ENCODE measurements around the gene ESYT3. TPM values are rescaled to one million over a fixed set of nuclear protein-coding genes. Genes with fewer than 3 reads are reported as not detected.
"Not testable (repeated sequence)": the region's sequence is repeated elsewhere in the genome, so short reads cannot be mapped to it uniquely, and the experiment has no call there.

ESYT3 gene
- total RNA-seq, 6 experiments from 2014 or later, result 0.05 to 0.92 (median 0.29) TPM; not detected in 1

DNA sequence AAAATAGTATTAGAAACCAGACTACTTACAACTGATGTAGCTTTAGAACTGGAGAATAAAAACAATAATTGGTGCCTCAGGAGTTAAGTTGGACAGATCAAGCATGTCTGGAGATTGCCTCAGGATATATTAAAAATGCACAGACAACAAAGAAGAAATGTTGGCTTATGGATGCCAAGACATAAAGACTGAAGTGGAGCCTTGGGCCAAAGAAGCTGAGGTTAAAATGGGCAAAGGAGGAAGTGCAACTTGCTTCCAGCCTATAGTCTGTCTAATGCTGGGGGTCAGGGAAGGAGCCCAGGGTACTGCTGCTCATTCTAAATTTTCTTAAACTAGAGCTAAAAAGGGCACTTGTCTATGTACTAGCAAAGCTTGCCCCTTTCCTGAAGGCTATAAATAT is 77.5 kb downstream of the ESYT3 start:
- no peaks in the 10 kb centered on the region for H3K4me1 ChIP-seq
- H3K9me3 ChIP-seq, result no peaks in the 10 kb centered on the region
- peaks cover 0 to 14% (median 0%) of the 10 kb centered on the region in 4 donors for H3K36me3 ChIP-seq
- no peak overlapping the region for H3K27ac ChIP-seq
- ATAC-seq, result no peak
- TF ChIP-seq, protein P1, sequence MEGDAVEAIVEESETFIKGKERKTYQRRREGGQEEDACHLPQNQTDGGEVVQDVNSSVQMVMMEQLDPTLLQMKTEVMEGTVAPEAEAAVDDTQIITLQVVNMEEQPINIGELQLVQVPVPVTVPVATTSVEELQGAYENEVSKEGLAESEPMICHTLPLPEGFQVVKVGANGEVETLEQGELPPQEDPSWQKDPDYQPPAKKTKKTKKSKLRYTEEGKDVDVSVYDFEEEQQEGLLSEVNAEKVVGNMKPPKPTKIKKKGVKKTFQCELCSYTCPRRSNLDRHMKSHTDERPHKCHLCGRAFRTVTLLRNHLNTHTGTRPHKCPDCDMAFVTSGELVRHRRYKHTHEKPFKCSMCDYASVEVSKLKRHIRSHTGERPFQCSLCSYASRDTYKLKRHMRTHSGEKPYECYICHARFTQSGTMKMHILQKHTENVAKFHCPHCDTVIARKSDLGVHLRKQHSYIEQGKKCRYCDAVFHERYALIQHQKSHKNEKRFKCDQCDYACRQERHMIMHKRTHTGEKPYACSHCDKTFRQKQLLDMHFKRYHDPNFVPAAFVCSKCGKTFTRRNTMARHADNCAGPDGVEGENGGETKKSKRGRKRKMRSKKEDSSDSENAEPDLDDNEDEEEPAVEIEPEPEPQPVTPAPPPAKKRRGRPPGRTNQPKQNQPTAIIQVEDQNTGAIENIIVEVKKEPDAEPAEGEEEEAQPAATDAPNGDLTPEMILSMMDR (IDR thresholded peaks at IDR 0.05), result no peak
- no peak for TF ChIP-seq POLR2A (IDR thresholded peaks at IDR 0.05)
- DNase-seq, result no peak
- intact Hi-C loops (cut with DNase I), result no loop called here
- H3K4me3 ChIP-seq, result no peak overlapping the region
- H3K27me3 ChIP-seq, result no peaks in the 10 kb centered on the region

DNA sequence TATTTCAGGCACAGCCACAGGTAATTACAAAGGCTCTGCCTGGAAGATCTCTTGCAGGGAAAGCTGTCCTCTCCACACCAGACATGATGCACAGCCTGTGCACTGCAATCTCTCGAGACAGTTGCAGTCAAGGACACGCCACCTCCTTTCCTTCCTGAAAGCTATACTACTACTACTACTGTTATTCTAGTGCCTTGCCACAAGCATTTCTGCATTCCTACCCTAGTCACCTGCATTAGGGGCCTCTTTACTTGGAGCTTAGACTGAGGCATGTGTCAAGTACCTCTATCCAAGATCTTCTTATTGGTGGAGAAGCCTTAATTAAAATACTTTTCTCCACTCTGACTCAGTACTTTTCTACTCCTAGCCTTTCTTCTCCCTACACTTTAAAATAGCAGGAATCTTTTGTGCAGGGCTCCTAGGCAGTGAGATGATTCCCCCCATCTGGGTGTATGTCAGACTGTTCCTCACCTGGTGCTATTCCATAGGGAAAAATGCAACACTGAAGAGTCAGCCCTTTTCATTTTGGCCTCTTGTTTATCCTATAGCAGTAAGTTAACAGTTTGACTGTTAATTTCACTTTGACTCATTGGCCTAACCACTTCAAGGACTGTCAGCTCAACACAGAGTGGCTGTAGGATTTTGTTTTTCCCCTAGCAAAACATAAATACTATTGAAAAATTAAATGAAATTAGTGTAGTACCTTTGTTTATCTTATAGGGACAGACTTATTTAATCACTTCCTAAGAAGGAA is 78.9 kb downstream of the ESYT3 start:
- Histone ChIP-seq H3K36me3 (peaks cover 0 to 3% (median 0%) of the 10 kb centered on the region in 4 donors), H3K27me3 (no peaks in the 10 kb centered on the region), H3K4me1 (no peaks in the 10 kb centered on the region), H3K9me3 (no peaks in the 10 kb centered on the region), H3K4me3 (no peak overlapping the region), H3K27ac (no peak overlapping the region)
- TF ChIP-seq POLR2A (IDR thresholded peaks at IDR 0.05), result no peak
- TF ChIP-seq, protein P1 (IDR thresholded peaks at IDR 0.05), result no peak
- WGBS (ENCODE audit: insufficient coverage, low coverage, low lambda C conversion rate, missing lambda C conversion rate), result 66% methylated on average over 2 of the region's 2 CpGs
- intact Hi-C loops (cut with DNase I), result no loop called here
- DNase-seq, result no peak
- no peak for ATAC-seq

DNA sequence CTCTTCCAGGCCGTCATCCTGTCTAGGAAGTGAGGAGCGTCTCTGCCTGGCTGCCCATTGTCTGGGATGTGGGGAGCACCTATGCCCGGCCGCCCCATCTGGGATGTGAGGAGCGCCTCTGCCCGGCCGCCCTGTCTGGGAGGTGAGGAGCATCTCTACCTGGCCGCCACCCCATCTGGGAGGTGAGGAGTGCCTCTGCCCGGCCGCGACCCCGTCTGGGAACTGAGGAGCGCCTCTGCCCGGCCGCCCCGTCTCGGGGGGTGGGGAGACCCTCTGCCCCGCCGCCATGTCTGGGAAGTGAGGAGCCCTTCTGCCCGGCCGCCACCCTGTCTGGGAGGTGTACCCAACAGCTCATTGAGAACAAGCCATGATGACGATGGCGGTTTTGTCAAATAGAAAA is 87.0 kb downstream of the ESYT3 start:
- H3K36me3 ChIP-seq; H3K27ac ChIP-seq; H3K27me3 ChIP-seq; H3K9me3 ChIP-seq; H3K4me3 ChIP-seq; H3K4me1 ChIP-seq; ATAC-seq; DNase-seq; intact Hi-C loops (cut with DNase I): not testable (repeated sequence)
- 100% methylated on average over 4 of the region's 23 CpGs for WGBS (ENCODE audit: insufficient coverage, low coverage, low lambda C conversion rate, missing lambda C conversion rate)

Other genes with a start within 250 kb of the ESYT3 start
- gene ARMC8, start 247.3 kb upstream of the ESYT3 start, total RNA-seq, result 10 to 100 TPM; 15.5 to 24.6 (median 18.6) TPM
- gene NME9, start 104.8 kb upstream of the ESYT3 start, total RNA-seq, result not detected
- 1 to 10 TPM; 2.5 to 7.9 (median 6.9) TPM for gene MRAS, start 86.0 kb upstream of the ESYT3 start, total RNA-seq
- gene CEP70, start 159.6 kb downstream of the ESYT3 start, total RNA-seq, result 10 to 100 TPM; 13.8 to 26.7 (median 21.4) TPM
- 1 to 10 TPM; 3.3 to 6.1 (median 3.9) TPM for gene FAIM, start 174.2 kb downstream of the ESYT3 start, total RNA-seq

Data from right lobe of liver (tissue), 6 donors.